ENCODE results near the gene S100A4.

Gene S100A4

DNA sequence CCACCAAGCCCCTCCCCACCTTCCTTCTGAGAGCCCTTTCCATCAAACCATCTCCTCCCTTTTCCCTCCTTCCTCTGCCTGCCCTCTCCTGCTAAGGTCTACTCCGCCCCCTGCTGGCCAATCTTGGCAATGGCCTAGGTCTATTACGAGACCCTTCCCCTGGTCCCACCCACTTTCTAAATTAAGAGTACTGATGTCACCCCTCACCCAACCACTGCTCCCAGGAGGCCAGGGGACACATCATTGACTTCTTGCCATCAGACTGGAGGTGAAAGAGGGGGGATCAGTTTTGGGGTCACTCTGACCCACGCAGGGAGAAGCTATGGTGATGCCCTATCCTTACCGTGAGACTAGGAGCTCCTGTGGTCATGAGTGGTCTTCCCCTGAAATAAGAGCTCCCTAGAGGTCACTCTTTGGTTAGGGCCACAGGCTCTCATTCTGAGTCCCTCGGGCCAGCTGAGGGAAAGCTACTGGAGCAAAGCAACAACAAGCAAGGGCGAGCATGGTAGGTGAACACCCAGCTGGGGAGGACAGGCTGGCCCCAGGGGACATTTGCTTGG is 50.5 kb downstream of the S100A4 start:
- peak; percentile 45 for DNase-seq (ENCODE audit: low read depth)
- no peak overlapping the region for H3K4me3 ChIP-seq (ENCODE audit: low read length)
- TF ChIP-seq, protein P1, sequence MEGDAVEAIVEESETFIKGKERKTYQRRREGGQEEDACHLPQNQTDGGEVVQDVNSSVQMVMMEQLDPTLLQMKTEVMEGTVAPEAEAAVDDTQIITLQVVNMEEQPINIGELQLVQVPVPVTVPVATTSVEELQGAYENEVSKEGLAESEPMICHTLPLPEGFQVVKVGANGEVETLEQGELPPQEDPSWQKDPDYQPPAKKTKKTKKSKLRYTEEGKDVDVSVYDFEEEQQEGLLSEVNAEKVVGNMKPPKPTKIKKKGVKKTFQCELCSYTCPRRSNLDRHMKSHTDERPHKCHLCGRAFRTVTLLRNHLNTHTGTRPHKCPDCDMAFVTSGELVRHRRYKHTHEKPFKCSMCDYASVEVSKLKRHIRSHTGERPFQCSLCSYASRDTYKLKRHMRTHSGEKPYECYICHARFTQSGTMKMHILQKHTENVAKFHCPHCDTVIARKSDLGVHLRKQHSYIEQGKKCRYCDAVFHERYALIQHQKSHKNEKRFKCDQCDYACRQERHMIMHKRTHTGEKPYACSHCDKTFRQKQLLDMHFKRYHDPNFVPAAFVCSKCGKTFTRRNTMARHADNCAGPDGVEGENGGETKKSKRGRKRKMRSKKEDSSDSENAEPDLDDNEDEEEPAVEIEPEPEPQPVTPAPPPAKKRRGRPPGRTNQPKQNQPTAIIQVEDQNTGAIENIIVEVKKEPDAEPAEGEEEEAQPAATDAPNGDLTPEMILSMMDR (conservative IDR thresholded peaks at IDR 0.05; ENCODE audit: low read length): peak; percentile 94
